Measurements from ENCODE around the gene MSANTD2. TPM values are rescaled to one million over a fixed set of nuclear protein-coding genes. Genes with fewer than 3 reads are reported as not detected.
A peak's percentile ranks its signal among the peaks of the same experiment; 100 is the strongest.

MSANTD2 gene
- polyA plus RNA-seq, 3 donors from 2014 or later: 2.8 to 7.2 (median 5.7) TPM

- H3K9me3 Mint-ChIP-seq: no peaks in the 10 kb centered on the region
- no peak overlapping the region for H3K4me3 Mint-ChIP-seq
- no peak overlapping the region for H3K27ac Mint-ChIP-seq
- peaks cover 6 to 12% (median 7%) of the 10 kb centered on the region in 3 donors for H3K27me3 Mint-ChIP-seq (ENCODE audit: low read depth in 3 of 3)
- DNase-seq: no peak
- H3K36me3 Mint-ChIP-seq: no peaks in the 10 kb centered on the region
- peaks cover 2 to 5% of the 10 kb centered on the region in 2 donors for H3K4me1 Mint-ChIP-seq
Measured at GRCh38 chr11:124751391-124751740, 48.8 kb downstream of the MSANTD2 start.

- no peak overlapping the region for H3K27ac Mint-ChIP-seq
- no peaks in the 10 kb centered on the region for H3K9me3 Mint-ChIP-seq
- DNase-seq: no peak
- no peak overlapping the region for H3K4me3 Mint-ChIP-seq
- H3K27me3 Mint-ChIP-seq (ENCODE audit: low read depth in 3 of 3): peaks cover 6 to 12% (median 8%) of the 10 kb centered on the region in 3 donors
- peaks cover 7 to 8% of the 10 kb centered on the region in 2 donors for H3K4me1 Mint-ChIP-seq
- H3K36me3 Mint-ChIP-seq: no peaks in the 10 kb centered on the region
Measured at GRCh38 chr11:124749912-124750311, 50.3 kb downstream of the MSANTD2 start.

- Mint-ChIP-seq H3K27me3 (ENCODE audit: low read depth in 3 of 3) (peaks cover 6 to 10% (median 8%) of the 10 kb centered on the region in 3 donors), H3K27ac (peak overlapping the region in 1 of 6 donors; percentile 40), H3K4me3 (peak overlapping the region in 3 of 5 donors; percentile 2 to 52 (median 2)), H3K36me3 (no peaks in the 10 kb centered on the region), H3K4me1 (peaks cover 7 to 8% of the 10 kb centered on the region in 2 donors), H3K9me3 (no peaks in the 10 kb centered on the region)
- DNase-seq: no peak
Measured at GRCh38 chr11:124748481-124749343, 51.5 kb downstream of the MSANTD2 start.

GRCh38 chr11:124748100-124748418, 52.1 kb downstream of the MSANTD2 start:
- Mint-ChIP-seq H3K4me1 (peaks cover 7 to 8% of the 10 kb centered on the region in 2 donors), H3K27ac (no peak overlapping the region), H3K27me3 (ENCODE audit: low read depth in 3 of 3) (peaks cover 4 to 10% (median 8%) of the 10 kb centered on the region in 3 donors), H3K36me3 (no peaks in the 10 kb centered on the region), H3K4me3 (peak overlapping the region in 4 of 5 donors; percentile 2 to 93 (median 48)), H3K9me3 (no peaks in the 10 kb centered on the region)
- DNase-seq: no peak

GRCh38 chr11:124747406-124748099, 52.7 kb downstream of the MSANTD2 start:
- peak overlapping the region; percentile 92 to 99 (median 96) for H3K4me3 Mint-ChIP-seq
- H3K27ac Mint-ChIP-seq: no peak overlapping the region
- no peak for DNase-seq
- H3K36me3 Mint-ChIP-seq: no peaks in the 10 kb centered on the region
- no peaks in the 10 kb centered on the region for H3K9me3 Mint-ChIP-seq
- H3K4me1 Mint-ChIP-seq: peaks cover 7 to 8% of the 10 kb centered on the region in 2 donors
- H3K27me3 Mint-ChIP-seq (ENCODE audit: low read depth in 3 of 3): peaks cover 4 to 14% (median 8%) of the 10 kb centered on the region in 3 donors

GRCh38 chr11:124746621-124747243, 53.5 kb downstream of the MSANTD2 start:
- H3K27me3 Mint-ChIP-seq (ENCODE audit: low read depth in 3 of 3): peaks cover 8 to 19% (median 9%) of the 10 kb centered on the region in 3 donors
- H3K4me1 Mint-ChIP-seq: peaks cover 7 to 8% of the 10 kb centered on the region in 2 donors
- H3K36me3 Mint-ChIP-seq: no peaks in the 10 kb centered on the region
- H3K4me3 Mint-ChIP-seq: peak overlapping the region; percentile 92 to 99 (median 96)
- H3K9me3 Mint-ChIP-seq: no peaks in the 10 kb centered on the region
- DNase-seq: peak; percentile 66 to 79 (median 74)
- peak overlapping the region; percentile 56 to 93 (median 72) for H3K27ac Mint-ChIP-seq

- H3K4me3 Mint-ChIP-seq: peak overlapping the region; percentile 92 to 99 (median 96)
- peak overlapping the region; percentile 56 to 93 (median 72) for H3K27ac Mint-ChIP-seq
- H3K27me3 Mint-ChIP-seq (ENCODE audit: low read depth in 3 of 3): peaks cover 10 to 22% (median 13%) of the 10 kb centered on the region in 3 donors
- no peaks in the 10 kb centered on the region for H3K36me3 Mint-ChIP-seq
- peaks cover 7 to 9% of the 10 kb centered on the region in 2 donors for H3K4me1 Mint-ChIP-seq
- no peaks in the 10 kb centered on the region for H3K9me3 Mint-ChIP-seq
- DNase-seq: no peak
Measured at GRCh38 chr11:124745835-124746620, 54.2 kb downstream of the MSANTD2 start.

GRCh38 chr11:124745270-124745834, 54.9 kb downstream of the MSANTD2 start:
- no peak overlapping the region for H3K27ac Mint-ChIP-seq
- peaks cover 13 to 15% of the 10 kb centered on the region in 2 donors for H3K4me1 Mint-ChIP-seq
- no peaks in the 10 kb centered on the region for H3K36me3 Mint-ChIP-seq
- H3K4me3 Mint-ChIP-seq: peak overlapping the region; percentile 54 to 80 (median 69)
- peaks cover 14 to 22% (median 15%) of the 10 kb centered on the region in 3 donors for H3K27me3 Mint-ChIP-seq (ENCODE audit: low read depth in 3 of 3)
- no peaks in the 10 kb centered on the region for H3K9me3 Mint-ChIP-seq
- no peak for DNase-seq

GRCh38 chr11:124743050-124743449, 57.2 kb downstream of the MSANTD2 start:
- peaks cover 25 to 28% of the 10 kb centered on the region in 2 donors for H3K4me1 Mint-ChIP-seq
- H3K27ac Mint-ChIP-seq: no peak overlapping the region
- no peaks in the 10 kb centered on the region for H3K9me3 Mint-ChIP-seq
- peaks cover 14 to 19% (median 18%) of the 10 kb centered on the region in 3 donors for H3K27me3 Mint-ChIP-seq (ENCODE audit: low read depth in 3 of 3)
- DNase-seq: no peak
- H3K4me3 Mint-ChIP-seq: no peak overlapping the region
- no peaks in the 10 kb centered on the region for H3K36me3 Mint-ChIP-seq

- no peaks in the 10 kb centered on the region for H3K36me3 Mint-ChIP-seq
- H3K27ac Mint-ChIP-seq: no peak overlapping the region
- H3K4me3 Mint-ChIP-seq: no peak overlapping the region
- H3K4me1 Mint-ChIP-seq: peaks cover 25 to 28% of the 10 kb centered on the region in 2 donors
- DNase-seq: no peak
- peaks cover 14 to 18% (median 17%) of the 10 kb centered on the region in 3 donors for H3K27me3 Mint-ChIP-seq (ENCODE audit: low read depth in 3 of 3)
- no peaks in the 10 kb centered on the region for H3K9me3 Mint-ChIP-seq
Measured at GRCh38 chr11:124742555-124742954, 57.7 kb downstream of the MSANTD2 start.

GRCh38 chr11:124740277-124740882, 59.8 kb downstream of the MSANTD2 start:
- H3K9me3 Mint-ChIP-seq: no peaks in the 10 kb centered on the region
- peaks cover 20 to 22% of the 10 kb centered on the region in 2 donors for H3K4me1 Mint-ChIP-seq
- peak; percentile 37 to 54 (median 48) for DNase-seq
- H3K4me3 Mint-ChIP-seq: peak overlapping the region; percentile 79 to 88 (median 81)
- H3K36me3 Mint-ChIP-seq: no peaks in the 10 kb centered on the region
- H3K27me3 Mint-ChIP-seq (ENCODE audit: low read depth in 3 of 3): peaks cover 12 to 13% (median 12%) of the 10 kb centered on the region in 3 donors
- peak overlapping the region in 2 of 6 donors; percentile 8 to 49 for H3K27ac Mint-ChIP-seq

GRCh38 chr11:124739479-124740276, 60.5 kb downstream of the MSANTD2 start, which contains the start of gene NRGN:
TSS of gene NRGN (plus strand) at chr11:124739942. CDS start at chr11:124740085, 143 bp downstream.
- no peaks in the 10 kb centered on the region for H3K9me3 Mint-ChIP-seq
- H3K27ac Mint-ChIP-seq: peak within 1 kb of the TSS in 3 of 6 donors; percentile 8 to 49 (median 42)
- DNase-seq: peak; percentile 69 to 76 (median 72)
- peak within 1 kb of the TSS; percentile 79 to 88 (median 81) for H3K4me3 Mint-ChIP-seq
- peaks cover 18 to 20% of the 10 kb centered on the region in 2 donors for H3K4me1 Mint-ChIP-seq
- peaks cover 12 to 13% (median 12%) of the 10 kb centered on the region in 3 donors for H3K27me3 Mint-ChIP-seq (ENCODE audit: low read depth in 3 of 3)
- no peaks in the 10 kb centered on the region for H3K36me3 Mint-ChIP-seq

All from immature natural killer cell (primary cell).